Uterus (tissue), 2 donors: ENCODE results near the gene CRADD.

Source experiments
- CTCF ChIP-seq, 4 experiments: fragments of 200-600 bp in 2 of 4; fragments of 450-650 bp in 2 of 4; sonication (generic) in 2 of 4; IDR thresholded peaks; one replicate each; pipeline ENCODE4 v1.5.1; 2016 to 2019; ENCODE audit warnings: antibody characterized with exemption in 4 of 4, mild to moderate bottlenecking in 2 of 4, moderate library complexity in 1 of 4
- POLR2A ChIP-seq, 2 donors: fragments of 450-650 bp; IDR thresholded peaks; one replicate each; pipeline ENCODE4 v1.6.1; 2016; ENCODE audit warnings: antibody characterized with exemption in 2 of 2, mild to moderate bottlenecking in 1 of 2, moderate library complexity in 1 of 2

- no peak for TF ChIP-seq CTCF (IDR thresholded peaks at IDR 0.05)
- no peak for TF ChIP-seq POLR2A (IDR thresholded peaks at IDR 0.05)
Measured at GRCh38 chr12:93937812-93938211, 260.6 kb downstream of the CRADD start.
